ENCODE data around the gene RUNX2. TPM values are rescaled to one million over a fixed set of nuclear protein-coding genes. Genes with fewer than 3 reads are reported as not detected.

The RUNX2 gene
- polyA plus RNA-seq, 1 donor (not counting 4 experiments of a cell fraction or from before 2014, with no cell fraction given), result 1.4 TPM

- Histone ChIP-seq H3K9ac (ENCODE audit: control insufficient read depth, extremely low read depth, insufficient read depth, low read length) (no peak overlapping the region), H2AFZ (ENCODE audit: control insufficient read depth, low read length) (no peak overlapping the region), H3K4me2 (ENCODE audit: control insufficient read depth, extremely low read depth, insufficient read depth, low read depth, low read length) (no peak overlapping the region), H4K20me1 (ENCODE audit: control insufficient read depth, extremely low read depth, insufficient read depth, low read length) (no peaks in the 10 kb centered on the region), H3K9me3 (ENCODE audit: control insufficient read depth, low read depth, low read length) (no peaks in the 10 kb centered on the region), H3K79me2 (ENCODE audit: control insufficient read depth, insufficient read depth, low read length) (no peaks in the 10 kb centered on the region), H3K4me3 (ENCODE audit: control insufficient read depth in 2 of 3, extremely low read depth in 1 of 3, insufficient read depth in 2 of 3, low read depth in 1 of 3, low read length in 3 of 3) (no peak overlapping the region), H3K27ac (ENCODE audit: control insufficient read depth, insufficient read depth, low read length) (no peak overlapping the region), H3K9me1 (ENCODE audit: control insufficient read depth, extremely low read depth, insufficient read depth, low read length) (no peaks in the 10 kb centered on the region), H3K4me1 (ENCODE audit: control insufficient read depth, extremely low read depth, insufficient read depth, low read length) (peaks cover 4% of the 10 kb centered on the region), H3K36me3 (ENCODE audit: control insufficient read depth in 2 of 2, extremely low read depth in 1 of 2, insufficient read depth in 2 of 2, low read length in 2 of 2) (no peaks in the 10 kb centered on the region), H3K27me3 (ENCODE audit: control insufficient read depth, extremely low read depth, insufficient read depth, low read length) (no peaks in the 10 kb centered on the region)
- dilution Hi-C loops (cut with MboI; ENCODE audit: extremely low pct_ligation_motif_present, low sequenced_read_pairs), result no loop called here
- no peak for FAIRE-seq
- DNase-seq (ENCODE audit: low read depth, low spot score), result no peak
- TF ChIP-seq CTCF (optimal IDR thresholded peaks at IDR 0.05 in 1 of 3, IDR thresholded peaks at IDR 0.05 in 1 of 3, conservative IDR thresholded peaks at IDR 0.05 in 1 of 3; ENCODE audit: extremely low read depth in 1 of 3, insufficient read depth in 2 of 3, low read length in 3 of 3), result no peak
Observed at GRCh38 chr6:45619994-45620471, 291.9 kb downstream of the RUNX2 start.

DNA sequence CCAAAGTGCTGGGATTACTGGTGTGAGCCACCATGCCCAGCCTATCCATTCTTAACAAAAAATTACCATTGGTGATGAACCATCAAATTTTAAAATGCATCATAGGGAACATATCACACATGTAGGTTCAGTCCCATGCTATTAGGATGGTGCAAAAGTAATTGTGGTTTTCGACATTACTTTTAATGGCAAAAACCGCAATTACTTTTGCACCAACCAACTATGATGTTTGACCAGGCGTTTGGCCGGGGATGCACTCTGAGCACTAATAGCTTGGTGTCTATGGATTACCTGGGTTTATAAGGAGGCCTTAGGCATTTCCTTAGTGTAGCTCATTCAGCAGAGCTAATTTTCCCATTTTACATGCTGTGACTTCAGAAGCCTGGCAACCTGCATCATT, 296.1 kb downstream of the RUNX2 start:
- TF ChIP-seq CTCF (optimal IDR thresholded peaks at IDR 0.05 in 1 of 3, IDR thresholded peaks at IDR 0.05 in 1 of 3, conservative IDR thresholded peaks at IDR 0.05 in 1 of 3; ENCODE audit: extremely low read depth in 1 of 3, insufficient read depth in 2 of 3, low read length in 3 of 3) (no peak), EZH2 (IDR thresholded peaks at IDR 0.05; ENCODE audit: low read length) (no peak)
- no peaks in the 10 kb centered on the region for H3K9me1 ChIP-seq (ENCODE audit: control insufficient read depth, extremely low read depth, insufficient read depth, low read length)
- DNase-seq (ENCODE audit: low read depth, low spot score) (no peak), FAIRE-seq (peak; percentile 44)
- H3K4me1 ChIP-seq (ENCODE audit: control insufficient read depth, extremely low read depth, insufficient read depth, low read length), result peaks cover 20% of the 10 kb centered on the region
- H4K20me1 ChIP-seq (ENCODE audit: control insufficient read depth, extremely low read depth, insufficient read depth, low read length), result no peaks in the 10 kb centered on the region
- no peak overlapping the region for H3K4me2 ChIP-seq (ENCODE audit: control insufficient read depth, extremely low read depth, insufficient read depth, low read depth, low read length)
- dilution Hi-C loops (cut with MboI; ENCODE audit: extremely low pct_ligation_motif_present, low sequenced_read_pairs), result no loop called here
- no peak overlapping the region for H3K4me3 ChIP-seq (ENCODE audit: control insufficient read depth in 2 of 3, extremely low read depth in 1 of 3, insufficient read depth in 2 of 3, low read depth in 1 of 3, low read length in 3 of 3)
- H3K27ac ChIP-seq (ENCODE audit: control insufficient read depth, insufficient read depth, low read length), result no peak overlapping the region
- H3K27me3 ChIP-seq (ENCODE audit: control insufficient read depth, extremely low read depth, insufficient read depth, low read length), result no peaks in the 10 kb centered on the region
- no peak overlapping the region for H3K9ac ChIP-seq (ENCODE audit: control insufficient read depth, extremely low read depth, insufficient read depth, low read length)
- H3K36me3 ChIP-seq (ENCODE audit: control insufficient read depth in 2 of 2, extremely low read depth in 1 of 2, insufficient read depth in 2 of 2, low read length in 2 of 2), result no peaks in the 10 kb centered on the region
- H2AFZ ChIP-seq (ENCODE audit: control insufficient read depth, low read length), result no peak overlapping the region
- H3K79me2 ChIP-seq (ENCODE audit: control insufficient read depth, insufficient read depth, low read length), result no peaks in the 10 kb centered on the region
- H3K9me3 ChIP-seq (ENCODE audit: control insufficient read depth, low read depth, low read length), result no peaks in the 10 kb centered on the region
